ENCODE results near the gene ETV3.

ETV3 gene

GRCh38 chr1:157115851-157116736, 22.1 kb downstream of the ETV3 start:
- FAIRE-seq, result no peak
- DNase-seq (ENCODE audit: insufficient read length, low spot score), result no peak
- no peak for TF ChIP-seq POLR2A (IDR thresholded peaks at IDR 0.05; ENCODE audit: low read depth, low read length)

DNA sequence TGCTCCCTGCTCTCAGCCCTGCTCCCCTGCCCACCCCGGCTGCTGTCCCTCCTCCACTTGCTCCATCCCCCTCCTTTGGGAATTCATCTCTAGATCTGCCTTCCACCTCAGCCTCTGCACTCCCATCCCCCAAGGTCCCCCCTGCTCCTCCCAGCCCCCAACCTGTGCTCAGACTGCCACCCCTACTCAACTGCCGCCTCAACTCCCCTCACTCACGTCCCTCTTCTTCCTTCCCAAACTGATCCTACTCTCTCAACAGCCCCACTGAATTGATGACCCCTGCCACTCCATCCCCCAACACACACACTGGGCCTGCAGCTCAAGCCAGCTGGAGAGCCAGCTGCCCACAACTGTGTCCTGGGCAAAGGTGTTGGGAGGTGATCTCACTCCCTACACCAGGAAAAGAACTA, 22.8 kb downstream of the ETV3 start:
- no peak for TF ChIP-seq POLR2A (IDR thresholded peaks at IDR 0.05; ENCODE audit: low read depth, low read length)
- no peak for FAIRE-seq
- DNase-seq (ENCODE audit: insufficient read length, low spot score), result no peak

- DNase-seq (ENCODE audit: insufficient read length, low spot score), result no peak
- FAIRE-seq, result no peak
- TF ChIP-seq POLR2A (IDR thresholded peaks at IDR 0.05; ENCODE audit: low read depth, low read length), result no peak
Measured at GRCh38 chr1:157114183-157115121, 23.7 kb downstream of the ETV3 start.

- FAIRE-seq (no peak), DNase-seq (ENCODE audit: insufficient read length, low spot score) (no peak)
- no peak for TF ChIP-seq POLR2A (IDR thresholded peaks at IDR 0.05; ENCODE audit: low read depth, low read length)
Measured at GRCh38 chr1:157113631-157114030, 24.6 kb downstream of the ETV3 start.

DNA sequence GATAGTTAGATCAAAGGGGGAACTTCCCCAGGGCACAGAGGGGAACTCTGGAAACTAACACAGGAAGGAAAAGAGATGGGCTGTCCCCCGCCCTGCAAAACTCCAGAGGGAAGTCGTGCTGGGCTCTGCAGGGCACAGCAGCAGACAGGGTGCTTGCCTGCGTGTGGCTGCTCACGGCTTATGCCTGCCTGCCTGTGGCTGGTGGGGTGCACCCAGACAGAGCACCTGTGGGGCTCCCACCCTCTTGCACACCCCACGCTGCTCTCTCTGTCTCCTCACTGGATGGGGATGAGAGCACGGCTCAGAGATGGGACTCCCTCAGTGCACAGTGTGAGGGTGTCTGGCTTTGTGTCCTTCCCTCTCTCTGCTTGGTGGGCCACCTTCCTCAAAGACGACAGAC, 25.1 kb downstream of the ETV3 start:
- no peak for TF ChIP-seq POLR2A (IDR thresholded peaks at IDR 0.05; ENCODE audit: low read depth, low read length)
- FAIRE-seq (no peak), DNase-seq (ENCODE audit: insufficient read length, low spot score) (no peak)

DNA sequence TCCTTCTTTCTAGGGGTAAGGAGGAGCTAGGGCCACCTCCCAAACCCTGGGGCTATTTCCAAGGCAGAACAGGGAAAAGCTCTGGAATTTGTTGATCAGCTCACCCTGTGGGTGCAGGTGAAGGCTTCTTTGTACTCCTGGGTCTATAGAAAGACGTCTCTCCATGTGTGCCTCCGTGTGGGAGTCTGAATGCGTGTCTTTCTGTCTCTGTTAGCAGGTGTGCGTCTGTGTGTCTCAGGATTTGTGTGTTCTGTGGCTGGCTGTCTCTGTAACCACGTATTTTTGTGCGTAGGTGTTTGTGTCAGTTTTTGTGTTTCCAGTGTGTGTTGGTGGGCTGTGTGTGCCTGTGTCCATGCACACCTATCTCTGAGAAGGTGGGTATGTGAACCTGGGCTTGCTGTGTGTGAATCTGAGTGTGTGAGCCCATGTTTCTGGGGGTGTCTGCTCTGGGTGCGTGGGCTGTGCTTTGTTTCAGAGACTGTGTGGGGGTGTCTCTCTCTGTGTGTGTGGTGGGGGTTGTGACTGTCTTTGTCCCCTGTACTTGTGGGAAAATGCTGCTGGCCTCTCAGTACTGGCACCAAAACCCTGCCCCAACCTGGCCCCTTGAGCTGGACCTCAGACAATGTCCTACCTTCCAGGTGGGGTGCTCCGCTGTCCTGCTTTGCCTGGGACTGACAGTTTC, 25.9 kb downstream of the ETV3 start:
- DNase-seq (ENCODE audit: insufficient read length, low spot score) (no peak), FAIRE-seq (no peak)
- TF ChIP-seq POLR2A (IDR thresholded peaks at IDR 0.05; ENCODE audit: low read depth, low read length), result no peak

GRCh38 chr1:157111396-157112165, 26.6 kb downstream of the ETV3 start:
- DNase-seq (ENCODE audit: insufficient read length, low spot score), result no peak
- FAIRE-seq, result no peak
- no peak for TF ChIP-seq POLR2A (IDR thresholded peaks at IDR 0.05; ENCODE audit: low read depth, low read length)

- no peak for DNase-seq (ENCODE audit: insufficient read length, low spot score)
- TF ChIP-seq POLR2A (IDR thresholded peaks at IDR 0.05; ENCODE audit: low read depth, low read length), result no peak
- FAIRE-seq, result no peak
Measured at GRCh38 chr1:157110686-157111085, 27.5 kb downstream of the ETV3 start.

- no peak for FAIRE-seq
- no peak for TF ChIP-seq POLR2A (IDR thresholded peaks at IDR 0.05; ENCODE audit: low read depth, low read length)
Measured at GRCh38 chr1:157110003-157110402, 28.2 kb downstream of the ETV3 start.

GRCh38 chr1:157108448-157108847, 29.7 kb downstream of the ETV3 start:
- TF ChIP-seq POLR2A (IDR thresholded peaks at IDR 0.05; ENCODE audit: low read depth, low read length), result no peak
- DNase-seq (ENCODE audit: insufficient read length, low spot score) (no peak), FAIRE-seq (no peak)

More at GRCh38 chr1:157110003-157110402, 28.2 kb downstream of the ETV3 start:
- DNase-seq (ENCODE audit: insufficient read length, low spot score), result no peak

- no peak for TF ChIP-seq POLR2A (IDR thresholded peaks at IDR 0.05; ENCODE audit: low read depth, low read length)
- FAIRE-seq, result no peak
Measured at GRCh38 chr1:157107702-157108101, 30.5 kb downstream of the ETV3 start.

GRCh38 chr1:157106813-157107189, 31.4 kb downstream of the ETV3 start:
- no peak for DNase-seq (ENCODE audit: insufficient read length, low spot score)
- TF ChIP-seq POLR2A (IDR thresholded peaks at IDR 0.05; ENCODE audit: low read depth, low read length), result no peak
- no peak for FAIRE-seq

More at GRCh38 chr1:157107702-157108101, 30.5 kb downstream of the ETV3 start:
- no peak for DNase-seq (ENCODE audit: insufficient read length, low spot score)

Measured in H54 (cell line).